Measurements from ENCODE around the gene PATL2. TPM values are rescaled to one million over a fixed set of nuclear protein-coding genes. Genes with fewer than 3 reads are reported as not detected.

Gene PATL2
- total RNA-seq, 2 experiments from 2014 or later: 27.4 to 29.6 TPM

Other genes starting within 250 kb of the PATL2 start
- 100 to 1,000 TPM in 1 of 2 experiments, 10 to 100 TPM in 1; 91.6 to 100 TPM for gene EIF3J, start 174.2 kb downstream of the PATL2 start, total RNA-seq
- gene SPG11, start 47.7 kb downstream of the PATL2 start, total RNA-seq: 10 to 100 TPM; 73.8 to 75.8 TPM
- 1,000 to 10,000 TPM; 6,300 to 6,473 TPM for gene B2M, start 194 bp upstream of the PATL2 start, total RNA-seq
- 10 to 100 TPM; 53.0 to 59.5 TPM for gene TRIM69, start 25.2 kb upstream of the PATL2 start, total RNA-seq
- gene TERB2, start 245.4 kb upstream of the PATL2 start, total RNA-seq: not detected